WTC11 (cell line): Measurements from ENCODE around the gene GAL3ST2. TPM values are rescaled to one million over a fixed set of nuclear protein-coding genes. Genes with fewer than 3 reads are reported as not detected.
A peak's percentile ranks its signal among the peaks of the same experiment; 100 is the strongest.

ENCODE experiments used
- ATAC-seq: fragments of 200-7000 bp; cut with Tn5 transposase; 2 replicates; pipeline ENCODE4 v1.10.0; 2021; ENCODE audit warnings: mild to moderate bottlenecking, moderate library complexity
- CTCF ChIA-PET: fragments of 300-600 bp; sonication (Branson Sonifier 250); formaldehyde crosslinking; loops from one replicate; lab custom pipeline; 2021; ENCODE audit warnings: antibody characterized with exemption; lab: Charles Lee
- POLR2A ChIA-PET: fragments of 350-600 bp; sonication (Branson Sonifier 250); formaldehyde crosslinking; loops from one replicate; lab custom pipeline; 2021; ENCODE audit warnings: antibody characterized with exemption; lab: Charles Lee
- DNase-seq: peaks from one replicate; pipeline ENCODE4 v3.0.0; 2021; ENCODE audit warnings: low spot score
- H3K27ac Mint-ChIP-seq: 2 replicates; pipeline ENCODE4 v1.8.0; 2021; ENCODE audit warnings: mixed read lengths
- H3K27me3 Mint-ChIP-seq: 2 replicates; pipeline ENCODE4 v1.8.0; 2021; ENCODE audit warnings: low read depth, mild to moderate bottlenecking, moderate library complexity, mixed read lengths
- H3K36me3 Mint-ChIP-seq: 2 replicates; pipeline ENCODE4 v1.8.0; 2021; ENCODE audit warnings: mixed read lengths
- H3K4me1 Mint-ChIP-seq: 2 replicates; pipeline ENCODE4 v1.8.0; 2022; ENCODE audit warnings: mixed read lengths
- H3K4me3 Mint-ChIP-seq: 2 replicates; pipeline ENCODE4 v1.8.0; 2021; ENCODE audit warnings: mild to moderate bottlenecking, moderate library complexity, mixed read lengths
- H3K9me3 Mint-ChIP-seq: 2 replicates; pipeline ENCODE4 v1.8.0; 2021; ENCODE audit warnings: mixed read lengths
- ATF1 ChIP-seq: sonication (generic); formaldehyde crosslinking; IDR thresholded peaks from 2 replicates; pipeline ENCODE4 v1.8.1; 2023; ENCODE audit warnings: mild to moderate bottlenecking, moderate library complexity, missing genetic modification reagents
- CREB1 ChIP-seq: sonication (generic); formaldehyde crosslinking; IDR thresholded peaks from 2 replicates; pipeline ENCODE4 v1.8.0; 2023; ENCODE audit warnings: mild to moderate bottlenecking, missing genetic modification reagents
- ERG ChIP-seq: fragments of 250-450 bp; sonication (Bioruptor Pico); IDR thresholded peaks from 2 replicates; pipeline ENCODE4 v1.8.0; 2021; ENCODE audit warnings: mild to moderate bottlenecking
- ESRRA ChIP-seq: sonication (generic); formaldehyde crosslinking; IDR thresholded peaks from 2 replicates; pipeline ENCODE4 v1.8.1; 2022; ENCODE audit warnings: mild to moderate bottlenecking, missing genetic modification reagents, borderline replicate concordance
- FOXJ3 ChIP-seq: sonication (generic); formaldehyde crosslinking; IDR thresholded peaks from 2 replicates; pipeline ENCODE4 v1.9.0; 2021; ENCODE audit warnings: missing genetic modification reagents, mild to moderate bottlenecking, borderline replicate concordance
- FOXP1 ChIP-seq: sonication (generic); formaldehyde crosslinking; IDR thresholded peaks from 2 replicates; pipeline ENCODE4 v1.8.0; 2022; ENCODE audit warnings: missing genetic modification reagents, mild to moderate bottlenecking, moderate library complexity, borderline replicate concordance
- GABPB1 ChIP-seq: sonication (generic); formaldehyde crosslinking; IDR thresholded peaks from 2 replicates; pipeline ENCODE4 v1.8.1; 2023; ENCODE audit warnings: mild to moderate bottlenecking, missing genetic modification reagents
- JUN ChIP-seq: sonication (generic); formaldehyde crosslinking; IDR thresholded peaks from 2 replicates; pipeline ENCODE4 v1.8.0; 2023; ENCODE audit warnings: mild to moderate bottlenecking, missing genetic modification reagents
- MAX ChIP-seq: sonication (generic); formaldehyde crosslinking; IDR thresholded peaks from 2 replicates; pipeline ENCODE4 v1.8.0; 2022; ENCODE audit warnings: mild to moderate bottlenecking, missing genetic modification reagents
- NFE2L1 ChIP-seq: sonication (generic); formaldehyde crosslinking; IDR thresholded peaks from 2 replicates; pipeline ENCODE4 v1.8.1; 2023; ENCODE audit warnings: missing genetic modification reagents
- NFYB ChIP-seq: sonication (generic); formaldehyde crosslinking; conservative IDR thresholded peaks from 2 replicates; pipeline ENCODE4 v1.8.0; 2022; ENCODE audit warnings: low read depth, missing genetic modification reagents
- NR2C2 ChIP-seq: sonication (generic); formaldehyde crosslinking; IDR thresholded peaks from 2 replicates; pipeline ENCODE4 v1.8.0; 2022; ENCODE audit warnings: mild to moderate bottlenecking, missing genetic modification reagents
- SOX15 ChIP-seq: fragments of 250-450 bp; sonication (Bioruptor Pico); IDR thresholded peaks from 2 replicates; pipeline ENCODE4 v1.9.0; 2021; ENCODE audit warnings: mild to moderate bottlenecking
- SP1 ChIP-seq: sonication (generic); formaldehyde crosslinking; conservative IDR thresholded peaks from 2 replicates; pipeline ENCODE4 v1.8.1; 2022; ENCODE audit warnings: missing genetic modification reagents
- ZNF138 ChIP-seq: sonication (generic); formaldehyde crosslinking; conservative IDR thresholded peaks from 2 replicates; pipeline ENCODE4 v1.8.1; 2022; ENCODE audit warnings: mild to moderate bottlenecking, moderate library complexity, missing genetic modification reagents
- ZNF423 ChIP-seq: fragments of 250-450 bp; sonication (Bioruptor Pico); IDR thresholded peaks from 2 replicates; pipeline ENCODE4 v2.1.2; 2022; ENCODE audit warnings: mild to moderate bottlenecking, moderate library complexity
- ZNF512 ChIP-seq: sonication (generic); formaldehyde crosslinking; IDR thresholded peaks from 2 replicates; pipeline ENCODE4 v1.8.1; 2022; ENCODE audit warnings: missing genetic modification reagents, borderline replicate concordance
- total RNA-seq: library from RNA; stranded (reverse); gene quantifications from 3 replicates; pipeline ENCODE4 v1.2.3, GENCODE V29; 2021
- TF ChIP-seq, protein P1 (sequence below): sonication (generic); formaldehyde crosslinking; IDR thresholded peaks from 2 replicates; pipeline ENCODE4 v1.8.1; 2022; ENCODE audit warnings: low read depth, missing genetic modification reagents, borderline replicate concordance
- TF ChIP-seq, protein P2 (sequence below): sonication (generic); formaldehyde crosslinking; IDR thresholded peaks from 2 replicates; pipeline ENCODE4 v1.8.0; 2022; ENCODE audit warnings: mild to moderate bottlenecking, missing genetic modification reagents
- TF ChIP-seq, protein P3 (sequence below): fragments of 250-450 bp; sonication (Bioruptor Pico); IDR thresholded peaks from 2 replicates; pipeline ENCODE4 v2.1.2; 2022; ENCODE audit warnings: mild to moderate bottlenecking, moderate library complexity

Gene GAL3ST2
- total RNA-seq, 1 experiment from 2014 or later: 0.98 TPM

- TF ChIP-seq, protein P1, sequence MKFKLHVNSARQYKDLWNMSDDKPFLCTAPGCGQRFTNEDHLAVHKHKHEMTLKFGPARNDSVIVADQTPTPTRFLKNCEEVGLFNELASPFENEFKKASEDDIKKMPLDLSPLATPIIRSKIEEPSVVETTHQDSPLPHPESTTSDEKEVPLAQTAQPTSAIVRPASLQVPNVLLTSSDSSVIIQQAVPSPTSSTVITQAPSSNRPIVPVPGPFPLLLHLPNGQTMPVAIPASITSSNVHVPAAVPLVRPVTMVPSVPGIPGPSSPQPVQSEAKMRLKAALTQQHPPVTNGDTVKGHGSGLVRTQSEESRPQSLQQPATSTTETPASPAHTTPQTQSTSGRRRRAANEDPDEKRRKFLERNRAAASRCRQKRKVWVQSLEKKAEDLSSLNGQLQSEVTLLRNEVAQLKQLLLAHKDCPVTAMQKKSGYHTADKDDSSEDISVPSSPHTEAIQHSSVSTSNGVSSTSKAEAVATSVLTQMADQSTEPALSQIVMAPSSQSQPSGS (CRISPR knock-in tag): no peak
- TF ChIP-seq SOX15 (no peak), ATF1 (CRISPR knock-in tag) (no peak), JUN (CRISPR knock-in tag) (no peak), ZNF423 (CRISPR knock-in tag) (no peak), NFE2L1 (CRISPR knock-in tag) (no peak), NFYB (no peak)
- TF ChIP-seq, protein P2, sequence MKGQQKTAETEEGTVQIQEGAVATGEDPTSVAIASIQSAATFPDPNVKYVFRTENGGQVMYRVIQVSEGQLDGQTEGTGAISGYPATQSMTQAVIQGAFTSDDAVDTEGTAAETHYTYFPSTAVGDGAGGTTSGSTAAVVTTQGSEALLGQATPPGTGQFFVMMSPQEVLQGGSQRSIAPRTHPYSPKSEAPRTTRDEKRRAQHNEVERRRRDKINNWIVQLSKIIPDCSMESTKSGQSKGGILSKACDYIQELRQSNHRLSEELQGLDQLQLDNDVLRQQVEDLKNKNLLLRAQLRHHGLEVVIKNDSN (CRISPR knock-in tag): no peak
Measured at GRCh38 chr2:241762321-241762932, 14.2 kb upstream of the GAL3ST2 start (continued).

GRCh38 chr2:241762933-241763369, 13.7 kb upstream of the GAL3ST2 start:
- Mint-ChIP-seq H3K9me3 (peaks cover 10% of the 10 kb centered on the region), H3K36me3 (peaks cover 20% of the 10 kb centered on the region)
- ATAC-seq: no peak
- TF ChIP-seq ZNF138 (CRISPR knock-in tag) (no peak), FOXJ3 (no peak), GABPB1 (no peak), NR2C2 (CRISPR knock-in tag) (no peak), FOXP1 (CRISPR knock-in tag) (no peak), SP1 (CRISPR knock-in tag) (no peak), ZNF512 (CRISPR knock-in tag) (no peak), ERG (CRISPR knock-in tag) (no peak), ESRRA (no peak), MAX (CRISPR knock-in tag) (no peak), NFE2L1 (CRISPR knock-in tag) (no peak), CREB1 (CRISPR knock-in tag) (no peak)
- TF ChIP-seq, protein P3, sequence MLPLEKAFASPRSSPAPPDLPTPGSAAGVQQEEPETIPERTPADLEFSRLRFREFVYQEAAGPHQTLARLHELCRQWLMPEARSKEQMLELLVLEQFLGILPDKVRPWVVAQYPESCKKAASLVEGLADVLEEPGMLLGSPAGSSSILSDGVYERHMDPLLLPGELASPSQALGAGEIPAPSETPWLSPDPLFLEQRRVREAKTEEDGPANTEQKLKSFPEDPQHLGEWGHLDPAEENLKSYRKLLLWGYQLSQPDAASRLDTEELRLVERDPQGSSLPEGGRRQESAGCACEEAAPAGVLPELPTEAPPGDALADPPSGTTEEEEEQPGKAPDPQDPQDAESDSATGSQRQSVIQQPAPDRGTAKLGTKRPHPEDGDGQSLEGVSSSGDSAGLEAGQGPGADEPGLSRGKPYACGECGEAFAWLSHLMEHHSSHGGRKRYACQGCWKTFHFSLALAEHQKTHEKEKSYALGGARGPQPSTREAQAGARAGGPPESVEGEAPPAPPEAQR (CRISPR knock-in tag): no peak
- TF ChIP-seq, all 79 proteins: peak for 0
- POLR2A ChIA-PET: interaction anchor here (0.6 kb wide), 1 partner anchor 467 kb away, joined by 4 read pairs; no protein-coding TSS in a partner anchor
- Mint-ChIP-seq H3K27ac (peak overlapping the region; percentile 58), H3K4me3 (no peak overlapping the region), H3K4me1 (peaks cover 5% of the 10 kb centered on the region; the same call in 1 of the 2 replicates), H3K27me3 (peaks cover 3% of the 10 kb centered on the region; the same call in 1 of the 2 replicates)
- DNase-seq: no peak
- CTCF ChIA-PET: no interaction called here
